B cell (primary cell): Measurements from ENCODE around the gene VWA3A.

Experiments used
- EZH2 ChIP-seq: IDR thresholded peaks from 2 replicates; pipeline ENCODE4 v1.6.1; 2012; ENCODE audit warnings: borderline replicate concordance, low read depth, mild to moderate bottlenecking, moderate library complexity, low read length; ENCODE audit not compliant: insufficient read depth, poor library complexity, severe bottlenecking
- TF ChIP-seq, protein P1 (sequence below): fragments of 200-600 bp; IDR thresholded peaks from one replicate; pipeline ENCODE4 v1.8.0; 2022; ENCODE audit warnings: antibody characterized with exemption, mild to moderate bottlenecking

- TF ChIP-seq, protein P1, sequence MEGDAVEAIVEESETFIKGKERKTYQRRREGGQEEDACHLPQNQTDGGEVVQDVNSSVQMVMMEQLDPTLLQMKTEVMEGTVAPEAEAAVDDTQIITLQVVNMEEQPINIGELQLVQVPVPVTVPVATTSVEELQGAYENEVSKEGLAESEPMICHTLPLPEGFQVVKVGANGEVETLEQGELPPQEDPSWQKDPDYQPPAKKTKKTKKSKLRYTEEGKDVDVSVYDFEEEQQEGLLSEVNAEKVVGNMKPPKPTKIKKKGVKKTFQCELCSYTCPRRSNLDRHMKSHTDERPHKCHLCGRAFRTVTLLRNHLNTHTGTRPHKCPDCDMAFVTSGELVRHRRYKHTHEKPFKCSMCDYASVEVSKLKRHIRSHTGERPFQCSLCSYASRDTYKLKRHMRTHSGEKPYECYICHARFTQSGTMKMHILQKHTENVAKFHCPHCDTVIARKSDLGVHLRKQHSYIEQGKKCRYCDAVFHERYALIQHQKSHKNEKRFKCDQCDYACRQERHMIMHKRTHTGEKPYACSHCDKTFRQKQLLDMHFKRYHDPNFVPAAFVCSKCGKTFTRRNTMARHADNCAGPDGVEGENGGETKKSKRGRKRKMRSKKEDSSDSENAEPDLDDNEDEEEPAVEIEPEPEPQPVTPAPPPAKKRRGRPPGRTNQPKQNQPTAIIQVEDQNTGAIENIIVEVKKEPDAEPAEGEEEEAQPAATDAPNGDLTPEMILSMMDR, result no peak
- TF ChIP-seq EZH2, result no peak
Measured at GRCh38 chr16:22171953-22172352, 79.6 kb downstream of the VWA3A start.
